GM19328 (cell line): ENCODE data around the gene CFAP410.

Source experiments
- ATAC-seq: cut with Tn5 transposase; IDR thresholded peaks from one replicate; pipeline ENCODE4 v1.9.1; 2021; ENCODE audit warnings: mild to moderate bottlenecking, moderate library complexity; ENCODE audit not compliant: unreplicated experiment

Gene CFAP410

GRCh38 chr21:44338971-44339910, at the start of gene CFAP410:
Gene CFAP410 (minus strand): TSS chr21:44339390. CDS start chr21:44339194, 196 bp downstream.
- peak; percentile 80 for ATAC-seq

- no peak for ATAC-seq
Measured at GRCh38 chr21:44384968-44385367, 45.8 kb upstream of the CFAP410 start.

- no peak for ATAC-seq
Measured at GRCh38 chr21:44383216-44383615, 44.0 kb upstream of the CFAP410 start.

- no peak for ATAC-seq
Measured at GRCh38 chr21:44382536-44382935, 43.3 kb upstream of the CFAP410 start.

- no peak for ATAC-seq
Measured at GRCh38 chr21:44381874-44382273, 42.7 kb upstream of the CFAP410 start.

GRCh38 chr21:44380876-44381275, 41.7 kb upstream of the CFAP410 start:
- no peak for ATAC-seq

GRCh38 chr21:44379991-44380865, 41.0 kb upstream of the CFAP410 start:
- ATAC-seq, result no peak

GRCh38 chr21:44379515-44379848, 40.3 kb upstream of the CFAP410 start:
- no peak for ATAC-seq

- ATAC-seq, result no peak
Measured at GRCh38 chr21:44378646-44379514, 39.7 kb upstream of the CFAP410 start.

GRCh38 chr21:44377922-44378645, 38.9 kb upstream of the CFAP410 start:
- ATAC-seq, result no peak

- ATAC-seq, result no peak
Measured at GRCh38 chr21:44377201-44377921, 38.2 kb upstream of the CFAP410 start.

GRCh38 chr21:44376606-44377005, 37.4 kb upstream of the CFAP410 start:
- ATAC-seq, result no peak

GRCh38 chr21:44375761-44376241, 36.6 kb upstream of the CFAP410 start:
- no peak for ATAC-seq

- ATAC-seq, result no peak
Measured at GRCh38 chr21:44375281-44375651, 36.1 kb upstream of the CFAP410 start.

GRCh38 chr21:44374601-44375280, 35.6 kb upstream of the CFAP410 start:
- ATAC-seq, result no peak

GRCh38 chr21:44372616-44373015, 33.4 kb upstream of the CFAP410 start:
- ATAC-seq, result no peak

- ATAC-seq, result no peak
Measured at GRCh38 chr21:44371596-44371995, 32.4 kb upstream of the CFAP410 start.

- ATAC-seq, result no peak
Measured at GRCh38 chr21:44370786-44371410, 31.7 kb upstream of the CFAP410 start.
